Keratinocyte (primary cell): ENCODE measurements around the gene HSPA4L.

Experiments used
- CTCF ChIP-seq, 3 experiments: IDR thresholded peaks in 1 of 3; conservative IDR thresholded peaks in 1 of 3; optimal IDR thresholded peaks in 1 of 3; 2 replicates in 2 of 3; 3 replicates in 1 of 3; pipeline versions ENCODE3 to v1.5.1; 2011; ENCODE audit warnings: low read length in 3 of 3, mild to moderate bottlenecking in 3 of 3, moderate library complexity in 2 of 3, control low read depth in 1 of 3, inconsistent platforms in 1 of 3; ENCODE audit not compliant: insufficient read depth in 2 of 3; ENCODE audit errors: extremely low read depth in 1 of 3
- EZH2 ChIP-seq: IDR thresholded peaks from one replicate; pipeline ENCODE4 v1.6.1; 2012; ENCODE audit warnings: inconsistent platforms, mild to moderate bottlenecking, low read length, moderate library complexity

GRCh38 chr4:127828121-127828520 lies 46.0 kb downstream of the HSPA4L start:
- TF ChIP-seq CTCF (optimal IDR thresholded peaks at IDR 0.05 in 1 of 3, IDR thresholded peaks at IDR 0.05 in 1 of 3, conservative IDR thresholded peaks at IDR 0.05 in 1 of 3; ENCODE audit: extremely low read depth in 1 of 3, insufficient read depth in 2 of 3, low read length in 3 of 3) (no peak), EZH2 (no peak)
